Measurements from ENCODE around the gene ACAD10.

- no peak for TF ChIP-seq CTCF (IDR thresholded peaks at IDR 0.05)
- no peak for TF ChIP-seq REST (IDR thresholded peaks at IDR 0.05; ENCODE audit: insufficient read depth in 1 of 2, low read depth in 2 of 2, low read length in 1 of 2)
- no peak for TF ChIP-seq TCF7L2 (IDR thresholded peaks at IDR 0.05; ENCODE audit: low read depth, low read length)
- no peak for TF ChIP-seq POLR2AphosphoS5 (IDR thresholded peaks at IDR 0.05; ENCODE audit: low read depth, low read length)
- TF ChIP-seq SIN3A (IDR thresholded peaks at IDR 0.05; ENCODE audit: borderline replicate concordance, insufficient read depth, low read depth, low read length) = no peak
Measured at GRCh38 chr12:111638556-111638955, 47.3 kb upstream of the ACAD10 start.
